ENCODE results near the gene HIBADH. TPM values are rescaled to one million over a fixed set of nuclear protein-coding genes. Genes with fewer than 3 reads are reported as not detected.

The HIBADH gene
- total RNA-seq, 2 experiments from 2014 or later: 21.9 to 22.6 TPM

DNA sequence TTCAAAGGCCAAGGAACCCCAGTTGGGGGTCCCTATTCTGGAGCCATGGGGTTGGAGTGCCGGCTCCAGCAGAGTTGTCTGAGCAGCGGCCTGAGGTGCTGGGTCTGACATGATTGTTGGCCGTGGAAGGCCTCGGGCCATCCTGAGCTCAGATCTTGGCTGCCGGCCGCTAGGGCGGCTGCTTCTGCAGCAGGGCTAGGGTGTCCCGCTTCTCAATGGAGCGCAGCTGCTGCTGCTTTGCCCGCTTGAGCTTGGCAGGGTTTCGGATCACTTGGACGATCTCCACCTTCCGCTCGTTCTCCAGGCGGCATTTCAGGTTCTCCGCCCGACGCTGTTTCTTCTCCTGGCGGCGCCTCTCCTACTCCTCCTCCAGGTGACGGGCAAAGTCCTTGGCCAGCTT, 171.1 kb downstream of the HIBADH start:
- H3K9me3 Mint-ChIP-seq: peaks cover 2% of the 10 kb centered on the region
- ChIA-PET POLR2A (no interaction called here), CTCF (no interaction called here)
- intact Hi-C loops (cut with micrococcal nuclease): no loop called here
- no peaks in the 10 kb centered on the region for H3K36me3 Mint-ChIP-seq
- H3K27ac Mint-ChIP-seq: no peak overlapping the region
- H3K4me3 Mint-ChIP-seq: no peak overlapping the region
- DNase-seq: no peak
- peaks cover 4% of the 10 kb centered on the region for H3K27me3 Mint-ChIP-seq
- H3K4me1 Mint-ChIP-seq (ENCODE audit: low read depth): no peaks in the 10 kb centered on the region

DNA sequence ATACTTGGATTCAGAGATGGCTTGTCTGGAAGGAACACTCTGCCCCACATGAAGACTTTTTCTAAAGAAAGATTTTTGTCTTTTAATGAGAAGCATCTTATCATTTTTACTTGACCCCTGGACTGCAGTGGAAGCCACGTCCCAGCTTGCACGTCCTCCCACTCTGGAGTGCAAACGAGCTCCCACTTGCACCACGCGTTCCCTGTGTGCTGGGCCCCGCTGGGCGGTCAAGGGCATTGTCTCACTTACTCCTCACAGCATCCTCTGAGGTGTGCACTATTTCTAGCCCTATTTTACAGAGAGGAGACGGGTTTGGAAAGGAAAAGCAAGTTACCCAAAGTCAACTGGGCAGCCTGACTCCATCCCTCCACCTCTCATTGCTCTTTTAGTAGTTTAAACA, 175.2 kb downstream of the HIBADH start:
- Mint-ChIP-seq H3K4me1 (ENCODE audit: low read depth) (no peaks in the 10 kb centered on the region), H3K36me3 (no peaks in the 10 kb centered on the region), H3K4me3 (no peak overlapping the region), H3K9me3 (peaks cover 2% of the 10 kb centered on the region), H3K27ac (no peak overlapping the region), H3K27me3 (peaks cover 4% of the 10 kb centered on the region)
- CTCF ChIA-PET: no interaction called here
- no peak for DNase-seq
- intact Hi-C loops (cut with micrococcal nuclease): no loop called here
- POLR2A ChIA-PET: no interaction called here

GRCh38 chr7:27484451-27484850, 178.2 kb downstream of the HIBADH start:
- intact Hi-C loops (cut with micrococcal nuclease): no loop called here
- no peaks in the 10 kb centered on the region for H3K27me3 Mint-ChIP-seq
- POLR2A ChIA-PET: interaction anchor here (0.5 kb wide), 1 partner anchor 1780 kb away, joined by 3 read pairs; no protein-coding TSS in a partner anchor
- no peak for DNase-seq
- H3K4me1 Mint-ChIP-seq (ENCODE audit: low read depth): no peaks in the 10 kb centered on the region
- H3K36me3 Mint-ChIP-seq: no peaks in the 10 kb centered on the region
- no peak overlapping the region for H3K4me3 Mint-ChIP-seq
- no peak overlapping the region for H3K27ac Mint-ChIP-seq
- CTCF ChIA-PET: no interaction called here
- H3K9me3 Mint-ChIP-seq: no peaks in the 10 kb centered on the region

DNA sequence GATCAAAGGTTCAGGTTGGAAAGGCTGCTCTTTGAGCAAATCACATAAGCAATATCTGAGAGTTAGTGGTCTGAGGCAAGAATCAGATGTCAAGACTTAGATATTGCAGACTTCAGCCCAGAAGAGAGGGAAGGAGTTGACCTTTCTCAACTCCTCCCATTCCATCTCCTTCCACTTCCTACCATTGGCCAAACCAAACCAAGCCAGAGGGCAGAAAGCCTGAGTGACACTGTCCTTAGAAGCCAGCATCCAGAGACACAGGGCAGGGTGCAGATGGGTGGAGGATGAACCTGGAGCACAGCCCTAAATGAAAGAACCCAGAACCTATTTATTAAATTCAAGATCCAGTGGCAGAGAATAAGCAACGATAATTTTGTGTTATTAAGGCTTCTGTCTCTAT, 180.5 kb downstream of the HIBADH start:
- Mint-ChIP-seq H3K4me1 (ENCODE audit: low read depth) (no peaks in the 10 kb centered on the region), H3K27ac (no peak overlapping the region), H3K27me3 (no peaks in the 10 kb centered on the region), H3K4me3 (no peak overlapping the region), H3K9me3 (no peaks in the 10 kb centered on the region), H3K36me3 (no peaks in the 10 kb centered on the region)
- ChIA-PET POLR2A (no interaction called here), CTCF (no interaction called here)
- intact Hi-C loops (cut with micrococcal nuclease): no loop called here
- no peak for DNase-seq

- H3K9me3 Mint-ChIP-seq: no peaks in the 10 kb centered on the region
- ChIA-PET CTCF (no interaction called here), POLR2A (no interaction called here)
- H3K4me1 Mint-ChIP-seq (ENCODE audit: low read depth): no peaks in the 10 kb centered on the region
- DNase-seq: no peak
- intact Hi-C loops (cut with micrococcal nuclease): no loop called here
- no peaks in the 10 kb centered on the region for H3K36me3 Mint-ChIP-seq
- no peak overlapping the region for H3K27ac Mint-ChIP-seq
- H3K4me3 Mint-ChIP-seq: no peak overlapping the region
- no peaks in the 10 kb centered on the region for H3K27me3 Mint-ChIP-seq
These were observed 184.1 kb downstream of the HIBADH start for GRCh38 chr7:27478556-27478955.

GRCh38 chr7:27478084-27478483, 184.6 kb downstream of the HIBADH start:
- no peaks in the 10 kb centered on the region for H3K9me3 Mint-ChIP-seq
- H3K27ac Mint-ChIP-seq: no peak overlapping the region
- CTCF ChIA-PET: no interaction called here
- intact Hi-C loops (cut with micrococcal nuclease): no loop called here
- H3K4me3 Mint-ChIP-seq: no peak overlapping the region
- no peak for DNase-seq
- H3K4me1 Mint-ChIP-seq (ENCODE audit: low read depth): no peaks in the 10 kb centered on the region
- POLR2A ChIA-PET: no interaction called here
- no peaks in the 10 kb centered on the region for H3K27me3 Mint-ChIP-seq
- no peaks in the 10 kb centered on the region for H3K36me3 Mint-ChIP-seq

GRCh38 chr7:27476493-27476892, 186.2 kb downstream of the HIBADH start:
- Mint-ChIP-seq H3K4me1 (ENCODE audit: low read depth) (no peaks in the 10 kb centered on the region), H3K9me3 (no peaks in the 10 kb centered on the region), H3K27me3 (no peaks in the 10 kb centered on the region), H3K36me3 (no peaks in the 10 kb centered on the region), H3K27ac (no peak overlapping the region), H3K4me3 (no peak overlapping the region)
- ChIA-PET POLR2A (no interaction called here), CTCF (no interaction called here)
- DNase-seq: no peak
- intact Hi-C loops (cut with micrococcal nuclease): no loop called here

Other genes with a start within 250 kb of the HIBADH start
- 100 to 1,000 TPM; 104 to 105 TPM for gene TAX1BP1, start 77.3 kb upstream of the HIBADH start, total RNA-seq